Mesodermal cell (in vitro differentiated cells): Measurements from ENCODE around the gene SH2B3.

Experiments
- H3K27ac ChIP-seq: 2 replicates; pipeline ENCODE4 v1.7.0; 2013; ENCODE audit warnings: mild to moderate bottlenecking, low read depth, low read length, moderate library complexity; ENCODE audit not compliant: severe bottlenecking
- H3K36me3 ChIP-seq: 2 replicates; pipeline ENCODE4 v1.7.1; 2013; ENCODE audit warnings: mild to moderate bottlenecking, low read length, moderate library complexity; ENCODE audit not compliant: control insufficient read depth, insufficient read depth
- H3K4me1 ChIP-seq: one replicate; pipeline ENCODE4 v1.7.1; 2013; ENCODE audit warnings: mild to moderate bottlenecking, low read length; ENCODE audit not compliant: insufficient read depth, control insufficient read depth, poor library complexity, severe bottlenecking
- H3K4me3 ChIP-seq: 2 replicates; pipeline ENCODE4 v1.7.0; 2013; ENCODE audit warnings: low read length, control low read depth, mild to moderate bottlenecking; ENCODE audit not compliant: insufficient read depth, poor library complexity, severe bottlenecking; ENCODE audit errors: extremely low read depth
- H3K9me3 ChIP-seq: 2 replicates; pipeline ENCODE4 v1.7.1; 2013; ENCODE audit warnings: mild to moderate bottlenecking, low read length, moderate library complexity; ENCODE audit not compliant: control insufficient read depth
- WGBS, 2 experiments: methylation state at CpG; one replicate each; pipeline ENCODE4 v1.1.5; 2013; ENCODE audit warnings: missing lambda C conversion rate in 2 of 2; ENCODE audit not compliant: insufficient coverage in 2 of 2; 5-methylcytosine and 5-hydroxymethylcytosine counted together

Gene SH2B3

GRCh38 chr12:111429828-111430432 is 24.2 kb downstream of the SH2B3 start:
- Histone ChIP-seq H3K4me3 (no peak overlapping the region), H3K4me1 (peaks cover 25% of the 10 kb centered on the region), H3K27ac (no peak overlapping the region), H3K9me3 (no peaks in the 10 kb centered on the region), H3K36me3 (peaks cover 17% of the 10 kb centered on the region)
- 91 to 96% methylated on average over 19 to 21 of the region's 21 CpGs for WGBS, 2 experiments

- Histone ChIP-seq H3K36me3 (peaks cover 11% of the 10 kb centered on the region), H3K4me1 (peaks cover 20% of the 10 kb centered on the region), H3K27ac (no peak overlapping the region), H3K9me3 (no peaks in the 10 kb centered on the region), H3K4me3 (no peak overlapping the region)
- 88 to 94% methylated on average over 7 to 13 of the region's 17 CpGs for WGBS, 2 experiments
These were observed 25.0 kb downstream of the SH2B3 start for GRCh38 chr12:111430433-111431353.

GRCh38 chr12:111431772-111432171 is 26.0 kb downstream of the SH2B3 start:
- WGBS, 2 experiments = 87 to 88% methylated on average over 4 to 5 of the region's 6 CpGs
- H3K27ac ChIP-seq = peak overlapping the region; percentile 30

DNA sequence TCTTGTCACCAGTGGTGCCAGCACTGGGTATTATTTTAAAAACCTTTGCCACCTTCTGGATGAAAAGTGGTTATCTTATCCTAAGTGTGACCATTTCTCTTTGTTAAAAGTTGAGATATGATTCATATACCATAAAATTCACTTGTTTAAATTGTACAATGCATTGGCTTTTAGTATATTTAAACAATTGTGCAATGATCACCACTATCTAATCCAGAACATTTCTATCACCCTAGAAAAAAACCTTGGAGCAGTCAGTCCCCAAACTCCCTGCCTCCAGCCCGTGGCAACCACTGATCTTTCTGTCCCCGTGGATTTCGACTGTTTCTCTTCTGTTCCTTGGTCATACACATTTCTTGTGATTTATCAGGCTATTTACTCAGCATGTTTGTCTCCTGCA is 28.3 kb downstream of the SH2B3 start:
- peak overlapping the region; percentile 52 for H3K27ac ChIP-seq

More at GRCh38 chr12:111431772-111432171, 26.0 kb downstream of the SH2B3 start:
- Histone ChIP-seq H3K36me3 (peaks cover 7% of the 10 kb centered on the region), H3K9me3 (no peaks in the 10 kb centered on the region), H3K4me3 (no peak overlapping the region), H3K4me1 (peaks cover 21% of the 10 kb centered on the region)

DNA sequence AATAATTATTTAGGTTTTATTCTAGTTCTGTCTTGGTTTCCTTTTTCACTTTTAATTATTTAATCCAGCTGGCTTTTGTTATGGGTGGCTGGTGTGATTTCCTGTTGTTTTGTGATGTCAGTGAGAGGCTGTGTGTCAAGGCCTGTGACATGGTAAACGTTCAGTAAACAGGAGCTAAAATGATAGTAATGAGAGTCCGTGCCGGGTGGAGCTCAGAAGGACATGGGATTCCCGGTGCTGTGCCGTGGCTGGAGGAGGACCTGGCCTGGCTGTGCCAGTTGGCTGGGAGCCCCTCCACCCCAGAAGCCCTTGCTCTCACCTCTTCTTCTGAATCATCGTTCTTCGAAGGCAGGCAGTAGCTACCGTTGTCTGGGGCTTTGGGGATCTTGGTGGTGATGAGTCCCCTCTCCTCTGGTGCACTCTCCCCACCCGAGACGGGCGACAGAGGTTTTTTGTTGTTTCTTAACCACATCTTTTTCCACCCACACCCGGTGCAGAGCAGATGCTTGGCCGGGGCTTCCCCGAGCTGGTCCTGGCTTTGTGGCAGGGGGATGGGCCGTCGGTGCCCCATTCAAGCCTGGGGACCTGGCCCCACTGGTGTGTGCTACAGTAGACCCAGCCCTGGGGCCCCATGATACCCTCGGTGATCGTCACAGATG is 29.1 kb downstream of the SH2B3 start:
- WGBS, 2 experiments = 63 to 75% methylated on average over 12 to 16 of the region's 18 CpGs

More for the DNA sequence above, 28.3 kb downstream of the SH2B3 start:
- H3K4me3 ChIP-seq = no peak overlapping the region
- H3K9me3 ChIP-seq = no peaks in the 10 kb centered on the region
- peaks cover 35% of the 10 kb centered on the region for H3K4me1 ChIP-seq
- peaks cover 6% of the 10 kb centered on the region for H3K36me3 ChIP-seq
- 80 to 88% methylated on average over 3 of the region's 3 CpGs for WGBS, 2 experiments

GRCh38 chr12:111435661-111436201 is 30.0 kb downstream of the SH2B3 start:
- Histone ChIP-seq H3K9me3 (no peaks in the 10 kb centered on the region), H3K27ac (no peak overlapping the region), H3K4me1 (peaks cover 36% of the 10 kb centered on the region), H3K36me3 (peaks cover 19% of the 10 kb centered on the region), H3K4me3 (no peak overlapping the region)
- WGBS, 2 experiments = 91 to 97% methylated on average over 10 to 16 of the region's 16 CpGs

More for the DNA sequence above, 29.1 kb downstream of the SH2B3 start:
- Histone ChIP-seq H3K36me3 (peaks cover 10% of the 10 kb centered on the region), H3K27ac (peak overlapping the region; percentile 52), H3K4me1 (peaks cover 37% of the 10 kb centered on the region), H3K4me3 (no peak overlapping the region), H3K9me3 (no peaks in the 10 kb centered on the region)

DNA sequence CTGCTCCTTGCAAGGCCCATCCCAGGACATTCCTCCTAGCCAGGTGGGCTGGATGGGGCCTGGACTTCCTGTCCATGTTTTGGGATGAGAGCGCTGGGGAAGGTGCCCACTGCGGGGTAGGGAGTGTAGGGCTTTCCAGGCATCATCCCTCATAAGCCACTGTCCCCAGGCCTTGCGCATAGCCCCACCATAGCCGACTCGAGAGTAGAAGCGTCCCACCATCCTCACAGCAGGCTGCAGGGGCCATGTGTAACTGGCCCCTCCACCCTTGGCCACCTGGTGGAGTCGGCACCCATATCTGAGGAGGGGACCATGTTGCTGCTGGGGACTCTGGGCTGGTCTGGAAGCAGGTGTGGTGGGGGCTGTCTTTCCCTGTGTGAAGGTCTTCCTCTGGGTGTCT is 30.5 kb downstream of the SH2B3 start:
- Histone ChIP-seq H3K4me1 (peaks cover 32% of the 10 kb centered on the region), H3K36me3 (peaks cover 23% of the 10 kb centered on the region), H3K9me3 (no peaks in the 10 kb centered on the region), H3K27ac (no peak overlapping the region), H3K4me3 (no peak overlapping the region)
- WGBS, 2 experiments = 94 to 100% methylated on average over 1 to 6 of the region's 7 CpGs

DNA sequence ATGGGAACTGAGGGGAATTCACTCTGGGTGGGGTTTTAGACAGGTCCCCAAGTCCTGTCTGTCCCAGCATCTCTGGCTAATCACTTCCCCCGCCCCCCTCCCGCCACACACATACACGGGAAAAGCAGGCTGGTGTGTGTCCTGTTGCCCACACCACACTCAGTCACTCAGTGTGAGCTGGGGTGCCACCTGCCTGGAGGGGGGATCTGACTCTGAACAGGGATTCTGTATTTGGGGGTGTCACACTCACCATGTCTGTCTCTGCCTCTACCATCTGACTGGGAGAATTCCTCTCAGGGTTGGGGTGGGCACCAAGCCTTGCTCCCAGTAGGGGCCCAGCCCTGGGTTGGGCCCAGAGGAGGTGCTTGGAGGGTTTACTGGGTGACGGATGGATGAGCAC is 31.1 kb downstream of the SH2B3 start:
- Histone ChIP-seq H3K9me3 (no peaks in the 10 kb centered on the region), H3K4me3 (no peak overlapping the region), H3K4me1 (peaks cover 28% of the 10 kb centered on the region), H3K27ac (no peak overlapping the region), H3K36me3 (peaks cover 27% of the 10 kb centered on the region)
- 86% methylated on average over 1 of the region's 4 CpGs; no CpG with 5 or more reads in 1 of the 2 experiments for WGBS, 2 experiments

- Histone ChIP-seq H3K4me3 (no peak overlapping the region), H3K27ac (peak overlapping the region; percentile 49), H3K9me3 (no peaks in the 10 kb centered on the region), H3K36me3 (peaks cover 33% of the 10 kb centered on the region), H3K4me1 (peaks cover 32% of the 10 kb centered on the region)
- WGBS, 2 experiments = 89 to 93% methylated on average over 6 to 8 of the region's 8 CpGs
These were observed 32.2 kb downstream of the SH2B3 start for GRCh38 chr12:111437816-111438454.

GRCh38 chr12:111438481-111438880 is 32.8 kb downstream of the SH2B3 start:
- Histone ChIP-seq H3K4me3 (no peak overlapping the region), H3K27ac (peak overlapping the region; percentile 49)

More at GRCh38 chr12:111438481-111438880, 32.8 kb downstream of the SH2B3 start:
- Histone ChIP-seq H3K4me1 (peaks cover 32% of the 10 kb centered on the region), H3K36me3 (peaks cover 35% of the 10 kb centered on the region), H3K9me3 (no peaks in the 10 kb centered on the region)
- 75 to 78% methylated on average over 8 to 9 of the region's 9 CpGs for WGBS, 2 experiments
